Measurements from ENCODE around the gene ADAMTS17.

DNA sequence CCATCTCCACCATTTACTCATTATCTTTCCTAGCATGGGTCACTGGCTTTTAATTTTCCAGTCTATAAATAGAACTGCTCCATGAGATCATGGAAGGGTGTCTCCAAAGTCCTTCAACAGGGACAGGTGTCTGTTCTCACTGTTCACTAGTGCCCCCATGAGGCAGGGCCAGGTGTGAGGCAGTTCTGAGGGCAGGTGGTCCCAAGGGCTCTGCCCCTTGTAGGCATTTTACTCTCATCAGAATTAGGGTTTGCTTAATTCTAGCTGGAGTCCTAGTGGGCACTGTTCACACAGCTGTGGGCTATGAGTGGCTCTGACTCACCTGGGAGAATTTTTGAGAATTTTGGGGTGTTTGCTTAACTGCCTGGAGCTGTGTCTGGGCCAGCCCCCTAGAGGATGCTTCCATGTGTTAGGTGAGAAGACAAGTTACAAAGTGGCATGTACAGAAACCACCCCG is 360.6 kb downstream of the ADAMTS17 start:
- TF ChIP-seq CTCF (IDR thresholded peaks at IDR 0.05; ENCODE audit: low read depth, low read length) (peak; percentile 43), EZH2phosphoT487 (IDR thresholded peaks at IDR 0.05; ENCODE audit: low read depth) (no peak)

Data from OCI-LY3 (cell line).